Coronary artery (tissue), 2 donors: ENCODE measurements around the gene WDR6.

ENCODE experiments used
- DNase-seq: peaks from one replicate; pipeline ENCODE4 v3.0.0-alpha.2; 2017; ENCODE audit warnings: low spot score
- H3K27ac ChIP-seq, 2 donors: fragments of 200-600 bp; sonication (generic); one replicate each; pipeline ENCODE4 v1.5.1; 2016 to 2019
- H3K4me3 ChIP-seq: fragments of 200-600 bp; sonication (generic); 2 replicates; pipeline ENCODE4 v1.5.1; 2016; ENCODE audit warnings: mild to moderate bottlenecking, moderate library complexity
- CTCF ChIP-seq: fragments of 200-600 bp; sonication (generic); IDR thresholded peaks from one replicate; pipeline ENCODE4 v1.5.1; 2019; ENCODE audit warnings: antibody characterized with exemption

WDR6 gene

GRCh38 chr3:49012441-49013017, 5.3 kb downstream of the WDR6 start:
- DNase-seq, result no peak
- Histone ChIP-seq H3K27ac (no peak overlapping the region), H3K4me3 (no peak overlapping the region)
- no peak for TF ChIP-seq CTCF

- Histone ChIP-seq H3K27ac (no peak overlapping the region), H3K4me3 (no peak overlapping the region)
- TF ChIP-seq CTCF, result no peak
- DNase-seq, result no peak
Measured at GRCh38 chr3:49013113-49013737, 6.0 kb downstream of the WDR6 start.

DNA sequence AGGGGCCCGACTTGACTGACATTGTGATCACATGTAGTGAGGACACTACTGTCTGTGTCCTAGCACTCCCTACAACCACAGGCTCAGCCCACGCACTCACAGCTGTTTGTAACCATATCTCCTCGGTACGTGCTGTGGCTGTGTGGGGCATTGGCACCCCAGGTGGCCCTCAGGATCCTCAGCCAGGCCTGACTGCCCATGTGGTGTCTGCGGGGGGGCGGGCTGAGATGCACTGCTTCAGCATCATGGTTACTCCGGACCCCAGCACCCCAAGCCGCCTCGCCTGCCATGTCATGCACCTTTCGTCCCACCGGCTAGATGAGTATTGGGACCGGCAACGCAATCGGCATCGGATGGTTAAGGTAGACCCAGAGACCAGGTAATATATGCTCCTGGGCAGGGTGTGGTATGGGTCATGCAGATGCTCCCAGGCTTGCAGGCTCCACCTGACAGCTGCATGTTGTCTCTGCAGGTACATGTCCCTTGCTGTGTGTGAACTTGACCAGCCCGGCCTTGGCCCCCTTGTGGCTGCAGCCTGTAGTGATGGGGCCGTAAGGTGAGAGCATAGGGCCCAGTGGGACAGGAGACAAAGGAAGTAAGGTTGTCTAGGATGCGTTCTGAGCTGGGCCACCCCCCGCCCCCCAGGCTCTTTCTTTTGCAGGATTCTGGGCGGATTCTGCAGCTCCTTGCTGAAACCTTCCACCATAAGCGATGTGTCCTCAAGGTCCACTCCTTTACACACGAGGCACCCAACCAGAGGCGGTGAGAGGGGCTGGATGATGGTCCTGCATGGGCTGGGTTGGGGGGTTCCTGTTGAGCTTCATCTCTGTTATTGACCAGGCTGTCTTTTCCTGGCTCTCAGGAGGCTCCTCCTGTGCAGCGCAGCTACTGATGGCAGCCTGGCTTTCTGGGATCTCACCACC, 6.8 kb downstream of the WDR6 start:
- Histone ChIP-seq H3K27ac (no peak overlapping the region), H3K4me3 (no peak overlapping the region)
- TF ChIP-seq CTCF, result no peak
- no peak for DNase-seq

DNA sequence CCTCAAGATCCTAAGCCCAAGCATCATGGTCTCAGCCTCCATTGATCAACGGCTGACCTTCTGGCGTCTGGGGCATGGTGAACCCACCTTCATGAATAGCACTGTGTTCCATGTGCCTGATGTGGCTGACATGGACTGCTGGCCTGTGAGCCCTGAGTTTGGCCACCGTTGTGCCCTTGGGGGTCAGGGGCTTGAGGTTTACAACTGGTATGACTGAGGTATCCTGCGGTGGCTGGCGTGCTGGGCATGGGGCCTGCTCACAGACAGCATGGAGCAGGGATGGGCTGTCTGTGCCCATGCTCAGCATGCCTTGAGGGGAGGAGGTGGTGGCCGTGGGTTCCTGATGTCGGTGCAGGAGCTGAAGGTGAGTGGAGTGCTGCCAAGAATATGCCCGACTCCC, 7.9 kb downstream of the WDR6 start:
- no peak overlapping the region for H3K27ac ChIP-seq
- no peak for DNase-seq
- no peak overlapping the region for H3K4me3 ChIP-seq
- no peak for TF ChIP-seq CTCF

DNA sequence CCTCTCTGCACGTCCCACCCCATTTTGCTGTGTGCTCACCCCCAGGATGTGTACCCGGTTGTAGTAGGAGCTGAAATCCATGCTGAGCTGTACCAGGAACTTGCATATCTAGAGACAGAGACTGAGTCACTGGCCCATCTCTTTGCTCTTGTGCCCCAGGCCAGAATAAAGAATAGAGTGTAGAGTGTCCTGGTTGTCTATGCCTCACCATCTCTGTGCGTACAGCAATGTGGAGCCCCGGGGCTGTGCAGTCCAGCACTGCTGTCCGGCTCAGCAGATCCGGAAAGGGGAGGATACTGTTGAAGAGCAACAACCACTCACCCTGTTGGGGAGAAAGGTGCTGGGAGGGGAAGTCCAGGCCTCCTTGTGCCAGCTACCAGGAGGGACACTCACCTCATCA, 8.6 kb downstream of the WDR6 start:
- no peak for DNase-seq
- TF ChIP-seq CTCF, result no peak
- no peak overlapping the region for H3K4me3 ChIP-seq

DNA sequence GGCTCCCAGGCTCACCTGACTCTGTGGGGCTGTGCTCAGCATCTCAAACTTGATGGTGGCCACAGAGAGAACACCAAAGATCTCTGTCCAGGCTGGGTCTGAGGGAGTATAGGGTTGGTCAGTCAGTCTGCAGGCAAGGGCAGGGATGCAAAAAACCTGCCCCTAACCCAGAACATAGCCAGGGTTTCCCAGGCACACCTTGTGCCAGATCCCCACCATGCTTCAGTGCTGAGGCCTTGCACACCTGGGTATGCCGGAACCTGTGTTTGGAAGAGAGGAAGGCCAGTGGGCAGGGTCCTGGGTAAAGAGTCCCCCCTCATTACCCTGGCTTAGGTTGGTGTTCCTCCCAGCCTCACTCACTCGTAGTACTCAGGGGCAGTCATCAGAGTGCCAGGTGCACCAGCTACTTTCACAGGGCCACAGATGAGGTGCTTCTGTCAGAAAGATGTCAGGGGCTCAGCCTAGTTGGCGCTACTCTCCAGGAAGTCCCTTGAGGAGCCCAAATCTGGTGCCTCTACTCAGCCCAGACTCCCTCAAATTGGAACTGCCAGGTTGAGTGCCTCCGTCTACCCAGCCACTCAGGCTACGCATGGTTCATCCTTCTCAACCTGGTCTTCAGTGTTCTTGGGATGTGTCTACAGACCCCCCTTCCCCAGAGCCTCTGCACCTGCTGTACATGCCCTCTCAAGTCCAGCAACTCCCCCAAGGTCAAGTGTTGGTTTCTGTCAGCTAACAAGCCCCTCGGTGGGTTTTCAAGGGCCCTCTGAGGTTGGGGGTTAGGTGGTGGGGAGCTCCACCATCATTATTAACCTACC, 9.4 kb downstream of the WDR6 start:
- no peak for DNase-seq
- Histone ChIP-seq H3K4me3 (no peak overlapping the region), H3K27ac (no peak overlapping the region)

More for the DNA sequence above, 8.6 kb downstream of the WDR6 start:
- no peak overlapping the region for H3K27ac ChIP-seq

More for the DNA sequence above, 9.4 kb downstream of the WDR6 start:
- TF ChIP-seq CTCF, result no peak
